Femur (tissue), 1 donor: Measurements from ENCODE around the gene LNX1.
"Not testable (repeated sequence)": the region's sequence is repeated elsewhere in the genome, so short reads cannot be mapped to it uniquely, and the experiment has no call there.

Source experiments
- DNase-seq: peaks from one replicate; pipeline ENCODE4 v3.0.0-alpha.2; 2017

The LNX1 gene

GRCh38 chr4:53490965-53491622, 100.2 kb downstream of the LNX1 start:
- peak; percentile 56 for DNase-seq

GRCh38 chr4:53490161-53490956, 100.9 kb downstream of the LNX1 start:
- no peak for DNase-seq

- DNase-seq = no peak
These were observed 101.9 kb downstream of the LNX1 start for GRCh38 chr4:53489279-53489889.

- no peak for DNase-seq
These were observed 103.5 kb downstream of the LNX1 start for GRCh38 chr4:53487766-53488165.

- DNase-seq = no peak
These were observed 105.6 kb downstream of the LNX1 start for GRCh38 chr4:53485658-53486040.

GRCh38 chr4:53484911-53485657, 106.2 kb downstream of the LNX1 start:
- DNase-seq = no peak

GRCh38 chr4:53483250-53483649, 108.0 kb downstream of the LNX1 start:
- DNase-seq = no peak

GRCh38 chr4:53481586-53481985, 109.7 kb downstream of the LNX1 start:
- DNase-seq = no peak

- DNase-seq = no peak
These were observed 110.4 kb downstream of the LNX1 start for GRCh38 chr4:53480909-53481308.

GRCh38 chr4:53479736-53480525, 111.4 kb downstream of the LNX1 start:
- DNase-seq = no peak

GRCh38 chr4:53478671-53479456, 112.4 kb downstream of the LNX1 start:
- DNase-seq = no peak

GRCh38 chr4:53477636-53478035, 113.7 kb downstream of the LNX1 start:
- DNase-seq = no peak

GRCh38 chr4:53477038-53477565, 114.2 kb downstream of the LNX1 start:
- DNase-seq = no peak

- DNase-seq = peak; percentile 39
These were observed 114.9 kb downstream of the LNX1 start for GRCh38 chr4:53476232-53477037.

- DNase-seq = not testable (repeated sequence)
These were observed 124.7 kb downstream of the LNX1 start for GRCh38 chr4:53466576-53466975.

- DNase-seq = no peak
These were observed 125.4 kb downstream of the LNX1 start for GRCh38 chr4:53465891-53466290.

GRCh38 chr4:53465281-53465680, 126.0 kb downstream of the LNX1 start:
- no peak for DNase-seq

- no peak for DNase-seq
These were observed 127.9 kb downstream of the LNX1 start for GRCh38 chr4:53463340-53463739.

- no peak for DNase-seq
These were observed 130.0 kb downstream of the LNX1 start for GRCh38 chr4:53461244-53461643.

- no peak for DNase-seq
These were observed 131.7 kb downstream of the LNX1 start for GRCh38 chr4:53459548-53459947.
